Stimulated activated naive CD8-positive, alpha-beta T cell treated with anti-CD3 and anti-CD28 coated beads, Interleukin-15, amount 100 ng/mL, for 72 hours (primary cell): ENCODE measurements around the gene SYTL3.
"Not testable (repeated sequence)": the region's sequence is repeated elsewhere in the genome, so short reads cannot be mapped to it uniquely, and the experiment has no call there.

Experiments used
- ATAC-seq: fragments of 150-1000 bp; cut with Tn5 transposase; 2 replicates; pipeline ENCODE4 v1.10.0; 2021; ENCODE audit warnings: mild to moderate bottlenecking, moderate library complexity
- DNase-seq, 2 donors: peaks; one replicate each; pipeline ENCODE4 v3.0.0; 2021 to 2022
- H3K27ac Mint-ChIP-seq, 2 donors: one replicate each; pipeline ENCODE4 v1.8.0; 2022; ENCODE audit warnings: mild to moderate bottlenecking in 2 of 2, mixed read lengths in 2 of 2, moderate library complexity in 2 of 2
- H3K27me3 Mint-ChIP-seq: one replicate; pipeline ENCODE4 v1.8.0; 2022; ENCODE audit warnings: mixed read lengths
- H3K4me1 Mint-ChIP-seq: one replicate; pipeline ENCODE4 v1.8.0; 2022; ENCODE audit warnings: mild to moderate bottlenecking, mixed read lengths
- H3K4me3 Mint-ChIP-seq, 2 donors: one replicate each; pipeline ENCODE4 v1.8.0; 2022; ENCODE audit warnings: mild to moderate bottlenecking in 2 of 2, mixed read lengths in 2 of 2, moderate library complexity in 1 of 2
- H3K9me3 Mint-ChIP-seq, 2 donors: one replicate each; pipeline ENCODE4 v1.8.0; 2022; ENCODE audit warnings: mixed read lengths in 2 of 2

Gene SYTL3

GRCh38 chr6:158630938-158631616, 18.8 kb upstream of the SYTL3 start:
- ATAC-seq (peak; percentile 27), DNase-seq (no peak)
- no peaks in the 10 kb centered on the region for H3K9me3 Mint-ChIP-seq
- no peak overlapping the region for H3K4me3 Mint-ChIP-seq
- peak overlapping the region; percentile 10 to 54 for H3K27ac Mint-ChIP-seq
- peaks cover 56% of the 10 kb centered on the region for H3K4me1 Mint-ChIP-seq
- H3K27me3 Mint-ChIP-seq, result no peaks in the 10 kb centered on the region

- H3K27ac Mint-ChIP-seq, result peak overlapping the region; percentile 54 to 97
- peaks cover 64% of the 10 kb centered on the region for H3K4me1 Mint-ChIP-seq
- DNase-seq (no peak), ATAC-seq (no peak)
- no peaks in the 10 kb centered on the region for H3K9me3 Mint-ChIP-seq
- H3K4me3 Mint-ChIP-seq, result no peak overlapping the region
- H3K27me3 Mint-ChIP-seq, result no peaks in the 10 kb centered on the region
Observed at GRCh38 chr6:158631678-158632537, 17.9 kb upstream of the SYTL3 start.

GRCh38 chr6:158632538-158633119, 17.2 kb upstream of the SYTL3 start:
- H3K9me3 Mint-ChIP-seq, H3K27me3 Mint-ChIP-seq, ATAC-seq, H3K4me3 Mint-ChIP-seq, DNase-seq: not testable (repeated sequence)
- peak overlapping the region; percentile 30 to 97 for H3K27ac Mint-ChIP-seq
- H3K4me1 Mint-ChIP-seq, result peaks cover 58% of the 10 kb centered on the region

GRCh38 chr6:158633127-158633526, 16.7 kb upstream of the SYTL3 start:
- H3K4me1 Mint-ChIP-seq, result peaks cover 53% of the 10 kb centered on the region
- no peak overlapping the region for H3K4me3 Mint-ChIP-seq
- no peaks in the 10 kb centered on the region for H3K9me3 Mint-ChIP-seq
- no peaks in the 10 kb centered on the region for H3K27me3 Mint-ChIP-seq
- DNase-seq, result no peak
- no peak overlapping the region for H3K27ac Mint-ChIP-seq
- ATAC-seq, result no peak

- Mint-ChIP-seq H3K4me3 (no peak overlapping the region), H3K27me3 (no peaks in the 10 kb centered on the region), H3K9me3 (no peaks in the 10 kb centered on the region), H3K27ac (peak overlapping the region in 1 of 2 donors; percentile 21), H3K4me1 (peaks cover 63% of the 10 kb centered on the region)
- ATAC-seq (no peak), DNase-seq (no peak)
Observed at GRCh38 chr6:158634695-158635426, 15.0 kb upstream of the SYTL3 start.

GRCh38 chr6:158635427-158636073, 14.3 kb upstream of the SYTL3 start:
- H3K4me1 Mint-ChIP-seq, result peaks cover 65% of the 10 kb centered on the region
- no peak for ATAC-seq
- H3K4me3 Mint-ChIP-seq, result no peak overlapping the region
- H3K27ac Mint-ChIP-seq, result no peak overlapping the region
- no peaks in the 10 kb centered on the region for H3K27me3 Mint-ChIP-seq
- DNase-seq, result no peak
- no peaks in the 10 kb centered on the region for H3K9me3 Mint-ChIP-seq

GRCh38 chr6:158636778-158637177, 13.1 kb upstream of the SYTL3 start:
- Mint-ChIP-seq H3K27me3 (no peaks in the 10 kb centered on the region), H3K4me1 (peaks cover 67% of the 10 kb centered on the region), H3K27ac (peak overlapping the region in 1 of 2 donors; percentile 77), H3K4me3 (no peak overlapping the region), H3K9me3 (no peaks in the 10 kb centered on the region)
- no peak for DNase-seq
- no peak for ATAC-seq

GRCh38 chr6:158638324-158638854, 11.5 kb upstream of the SYTL3 start:
- DNase-seq, result no peak
- no peaks in the 10 kb centered on the region for H3K9me3 Mint-ChIP-seq
- ATAC-seq, result no peak
- H3K4me3 Mint-ChIP-seq, result peak overlapping the region in 1 of 2 donors; percentile 40
- H3K27me3 Mint-ChIP-seq, result no peaks in the 10 kb centered on the region
- H3K27ac Mint-ChIP-seq, result peak overlapping the region; percentile 1 to 55
- peaks cover 75% of the 10 kb centered on the region for H3K4me1 Mint-ChIP-seq

GRCh38 chr6:158639056-158639455, 10.8 kb upstream of the SYTL3 start:
- Mint-ChIP-seq H3K4me1 (peaks cover 75% of the 10 kb centered on the region), H3K9me3 (no peaks in the 10 kb centered on the region), H3K4me3 (no peak overlapping the region), H3K27ac (peak overlapping the region in 1 of 2 donors; percentile 51), H3K27me3 (no peaks in the 10 kb centered on the region)
- ATAC-seq (no peak), DNase-seq (peak in 1 of 2 donors; percentile 6)

GRCh38 chr6:158640519-158640918, 9.3 kb upstream of the SYTL3 start:
- Mint-ChIP-seq H3K4me3 (peak overlapping the region; percentile 75 to 79), H3K9me3 (no peaks in the 10 kb centered on the region), H3K4me1 (peaks cover 72% of the 10 kb centered on the region), H3K27ac (peak overlapping the region in 1 of 2 donors; percentile 53), H3K27me3 (no peaks in the 10 kb centered on the region)
- ATAC-seq (no peak), DNase-seq (peak in 1 of 2 donors; percentile 11)

GRCh38 chr6:158642097-158642601, 7.7 kb upstream of the SYTL3 start:
- Mint-ChIP-seq H3K9me3 (no peaks in the 10 kb centered on the region), H3K4me1 (peaks cover 74% of the 10 kb centered on the region), H3K27ac (peak overlapping the region in 1 of 2 donors; percentile 43), H3K27me3 (no peaks in the 10 kb centered on the region), H3K4me3 (peak overlapping the region; percentile 95 to 98)
- DNase-seq (peak in 1 of 2 donors; percentile 7), ATAC-seq (no peak)

GRCh38 chr6:158643836-158644230, 6.0 kb upstream of the SYTL3 start:
- Mint-ChIP-seq H3K4me3 (peak overlapping the region; percentile 95 to 98), H3K9me3 (no peaks in the 10 kb centered on the region), H3K27ac (peak overlapping the region; percentile 96 to 98), H3K4me1 (peaks cover 84% of the 10 kb centered on the region), H3K27me3 (no peaks in the 10 kb centered on the region)
- no peak for ATAC-seq
- DNase-seq, result peak in 1 of 2 donors; percentile 10

- Mint-ChIP-seq H3K9me3 (no peaks in the 10 kb centered on the region), H3K4me1 (peaks cover 84% of the 10 kb centered on the region), H3K4me3 (peak within 1 kb of the TSS; percentile 95 to 98), H3K27me3 (no peaks in the 10 kb centered on the region), H3K27ac (peak within 1 kb of the TSS; percentile 96 to 98)
- DNase-seq (peak; percentile 92 to 94), ATAC-seq (peak; percentile 56)
Observed at GRCh38 chr6:158644231-158645063, 5.4 kb upstream of the SYTL3 start, which contains the start of gene DYNLT1. Gene DYNLT1 (minus strand): TSS chr6:158644743. CDS start chr6:158644708, 35 bp downstream.
